DMS 273 treated with DMSO at 0.1 percent for 48 hours (cell line): Measurements from ENCODE around the gene ALDH3B2.
"Not testable (repeated sequence)": the region's sequence is repeated elsewhere in the genome, so short reads cannot be mapped to it uniquely, and the experiment has no call there.

Experiments used
- DNase-seq: peaks from one replicate; lab custom pipeline; 2025; lab: John Stamatoyannopoulos, UW

ALDH3B2 gene

GRCh38 chr11:67629386-67630227 lies 44.8 kb downstream of the ALDH3B2 start, which contains the start of gene NUDT8:
NUDT8 (minus strand) TSS chr11:67629937; CDS start chr11:67629911, 26 bp downstream.
- DNase-seq, result peak; percentile 33

- DNase-seq, result no peak
Measured at GRCh38 chr11:67628710-67629385, 45.6 kb downstream of the ALDH3B2 start.

GRCh38 chr11:67627812-67628624 lies 46.4 kb downstream of the ALDH3B2 start:
- DNase-seq, result no peak

GRCh38 chr11:67627441-67627811 lies 47.0 kb downstream of the ALDH3B2 start:
- DNase-seq, result no peak

GRCh38 chr11:67626970-67627369 lies 47.5 kb downstream of the ALDH3B2 start:
- DNase-seq, result no peak

GRCh38 chr11:67626131-67626833 lies 48.1 kb downstream of the ALDH3B2 start:
- DNase-seq, result not testable (repeated sequence)

- not testable (repeated sequence) for DNase-seq
Measured at GRCh38 chr11:67623795-67624194, 50.6 kb downstream of the ALDH3B2 start.

- not testable (repeated sequence) for DNase-seq
Measured at GRCh38 chr11:67622905-67623304, 51.5 kb downstream of the ALDH3B2 start.

- not testable (repeated sequence) for DNase-seq
Measured at GRCh38 chr11:67621928-67622327, 52.5 kb downstream of the ALDH3B2 start.

- DNase-seq, result not testable (repeated sequence)
Measured at GRCh38 chr11:67620621-67621020, 53.8 kb downstream of the ALDH3B2 start.

GRCh38 chr11:67619683-67620618 lies 54.5 kb downstream of the ALDH3B2 start:
- not testable (repeated sequence) for DNase-seq

GRCh38 chr11:67618901-67619659 lies 55.3 kb downstream of the ALDH3B2 start:
- not testable (repeated sequence) for DNase-seq

GRCh38 chr11:67617243-67617953 lies 57.0 kb downstream of the ALDH3B2 start:
- no peak for DNase-seq

GRCh38 chr11:67616431-67617242 lies 57.8 kb downstream of the ALDH3B2 start:
- no peak for DNase-seq

GRCh38 chr11:67615728-67616430 lies 58.5 kb downstream of the ALDH3B2 start:
- no peak for DNase-seq

- DNase-seq, result no peak
Measured at GRCh38 chr11:67614730-67615714, 59.4 kb downstream of the ALDH3B2 start.
